HepG2 (cell line): Measurements from ENCODE around the gene C14orf93. TPM values are rescaled to one million over a fixed set of nuclear protein-coding genes. Genes with fewer than 3 reads are reported as not detected.
A peak's percentile ranks its signal among the peaks of the same experiment; 100 is the strongest.

Experiments used
- ARHGAP35 ChIP-seq: sonication (generic); formaldehyde crosslinking; IDR thresholded peaks from 2 replicates; pipeline ENCODE4 v1.9.0; 2022; ENCODE audit warnings: mild to moderate bottlenecking, inconsistent platforms, moderate library complexity, missing genetic modification reagents, borderline replicate concordance
- ATRX ChIP-seq: sonication (generic); formaldehyde crosslinking; IDR thresholded peaks from 2 replicates; pipeline ENCODE4 v1.4.0; 2020; ENCODE audit warnings: missing genetic modification reagents, borderline replicate concordance
- DZIP1 ChIP-seq: sonication (generic); formaldehyde crosslinking; IDR thresholded peaks from 2 replicates; pipeline ENCODE4 v1.5.0; 2020; ENCODE audit warnings: mild to moderate bottlenecking, missing genetic modification reagents
- NR2C2 ChIP-seq: sonication (generic); formaldehyde crosslinking; IDR thresholded peaks from 2 replicates; pipeline ENCODE4 v1.4.0; 2020; ENCODE audit warnings: missing genetic modification reagents, mild to moderate bottlenecking, moderate library complexity, borderline replicate concordance
- SMAD3 ChIP-seq: sonication (generic); formaldehyde crosslinking; IDR thresholded peaks from 2 replicates; pipeline ENCODE4 v1.4.0; 2020; ENCODE audit warnings: missing genetic modification reagents
- SRF ChIP-seq: IDR thresholded peaks from 2 replicates; pipeline ENCODE4 v1.6.1; 2011; ENCODE audit warnings: mild to moderate bottlenecking, low read depth, low read length, moderate library complexity
- ZNF557 ChIP-seq: sonication (generic); formaldehyde crosslinking; IDR thresholded peaks from 2 replicates; pipeline ENCODE4 v1.4.0; 2020; ENCODE audit warnings: missing genetic modification reagents
- ZNF570 ChIP-seq: sonication (generic); formaldehyde crosslinking; IDR thresholded peaks from 2 replicates; pipeline ENCODE4 v1.4.0; 2020; ENCODE audit warnings: mild to moderate bottlenecking, missing genetic modification reagents, borderline replicate concordance
- ZNF629 ChIP-seq: sonication (generic); formaldehyde crosslinking; conservative IDR thresholded peaks from 2 replicates; pipeline ENCODE4 v1.5.0; 2020; ENCODE audit warnings: missing genetic modification reagents
- ZSCAN9 ChIP-seq: IDR thresholded peaks from 2 replicates; pipeline ENCODE4 v1.6.1; 2016; ENCODE audit warnings: borderline replicate concordance
- polyA plus RNA-seq, 8 experiments: library from polyadenylated mRNA; depleted of rRNA in 3 of 8; stranded (reverse) in 7 of 8; unstranded in 1 of 8; fragments of >200 nt; fragmentation: Illumina TruSeq in 4 of 8; extraction: Trizol in 4 of 8; gene quantifications; 2 replicates each; pipeline versions ENCODE4 v1.2.1 to v1.2.3, GENCODE V29; 2011 to 2016; ENCODE audit warnings: low read depth in 4 of 8, missing spikeins in 1 of 8, mixed read lengths in 1 of 8; ENCODE audit not compliant: insufficient read depth in 1 of 8
- total RNA-seq, 5 experiments: library from RNA; depleted of rRNA; stranded (reverse); fragments of >200 nt; fragmentation: Illumina TruSeq; extraction: Trizol; gene quantifications; 2 replicates each; pipeline ENCODE4 v1.2.3, GENCODE V29; 2016; ENCODE audit warnings: low read depth in 1 of 5
- TF ChIP-seq, protein P1 (sequence below): sonication (generic); formaldehyde crosslinking; IDR thresholded peaks from 2 replicates; pipeline ENCODE4 v1.8.1; 2023; ENCODE audit warnings: mild to moderate bottlenecking, missing genetic modification reagents
- TF ChIP-seq, protein P2 (sequence below): sonication (generic); formaldehyde crosslinking; IDR thresholded peaks from 2 replicates; pipeline ENCODE4 v1.4.0; 2020; ENCODE audit warnings: mild to moderate bottlenecking, missing genetic modification reagents
- TF ChIP-seq, protein P3 (sequence below): sonication (generic); formaldehyde crosslinking; IDR thresholded peaks from 2 replicates; pipeline ENCODE4 v1.5.1; 2020; ENCODE audit warnings: mild to moderate bottlenecking, missing genetic modification reagents, borderline replicate concordance

Gene C14orf93
- total and polyA plus RNA-seq, 2 of the 13 experiments (the other 11 are each of a cell fraction or from before 2014, with no cell fraction given), result 11.4 to 22.5 TPM

DNA sequence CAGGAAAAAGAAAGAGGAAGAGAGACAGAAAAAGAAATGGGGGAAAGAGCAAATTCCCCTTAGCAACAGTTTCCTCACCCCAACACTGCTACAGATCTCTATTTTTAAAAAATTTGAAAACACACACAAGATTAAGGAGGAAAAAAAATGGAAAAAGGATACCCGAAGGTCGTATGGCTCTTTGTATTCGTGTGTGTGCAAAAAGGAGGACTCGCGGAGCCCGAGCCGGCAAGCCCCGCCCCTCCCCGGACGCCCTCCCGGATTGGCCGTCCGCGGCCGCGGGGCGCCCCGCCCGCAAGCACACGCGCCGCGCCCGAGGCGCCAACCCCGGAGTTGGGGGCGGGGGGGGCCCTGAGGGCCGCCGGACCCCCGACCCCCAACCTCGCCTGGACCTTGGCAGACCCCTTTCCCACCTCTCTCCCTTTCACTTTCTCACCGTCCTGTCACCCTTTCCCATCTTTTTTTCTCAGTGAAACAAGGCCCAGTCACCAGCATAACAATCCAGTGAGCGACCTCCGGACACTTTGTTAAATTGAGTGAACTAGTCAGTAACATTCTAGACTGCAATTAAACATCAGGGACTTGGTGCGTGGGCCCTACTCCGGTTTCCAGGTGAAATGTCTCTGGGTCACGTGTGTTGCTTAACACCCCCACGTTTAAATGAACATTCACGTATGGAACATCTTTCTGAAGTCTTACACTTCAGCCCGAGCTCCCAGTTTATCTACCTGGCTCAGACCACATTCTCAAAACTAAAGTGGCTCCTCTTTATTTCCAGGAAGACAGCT, at the start of gene C14orf93 (continued):
- TF ChIP-seq, protein P1, sequence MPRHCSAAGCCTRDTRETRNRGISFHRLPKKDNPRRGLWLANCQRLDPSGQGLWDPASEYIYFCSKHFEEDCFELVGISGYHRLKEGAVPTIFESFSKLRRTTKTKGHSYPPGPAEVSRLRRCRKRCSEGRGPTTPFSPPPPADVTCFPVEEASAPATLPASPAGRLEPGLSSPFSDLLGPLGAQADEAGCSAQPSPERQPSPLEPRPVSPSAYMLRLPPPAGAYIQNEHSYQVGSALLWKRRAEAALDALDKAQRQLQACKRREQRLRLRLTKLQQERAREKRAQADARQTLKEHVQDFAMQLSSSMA (CRISPR knock-in tag), result peak; percentile 76; the same call in 1 of the 2 replicates
- peak; percentile 47; the same call in 1 of the 2 replicates for TF ChIP-seq NR2C2 (CRISPR knock-in tag)
- no peak for TF ChIP-seq ZNF570 (CRISPR knock-in tag)
- TF ChIP-seq, protein P2, sequence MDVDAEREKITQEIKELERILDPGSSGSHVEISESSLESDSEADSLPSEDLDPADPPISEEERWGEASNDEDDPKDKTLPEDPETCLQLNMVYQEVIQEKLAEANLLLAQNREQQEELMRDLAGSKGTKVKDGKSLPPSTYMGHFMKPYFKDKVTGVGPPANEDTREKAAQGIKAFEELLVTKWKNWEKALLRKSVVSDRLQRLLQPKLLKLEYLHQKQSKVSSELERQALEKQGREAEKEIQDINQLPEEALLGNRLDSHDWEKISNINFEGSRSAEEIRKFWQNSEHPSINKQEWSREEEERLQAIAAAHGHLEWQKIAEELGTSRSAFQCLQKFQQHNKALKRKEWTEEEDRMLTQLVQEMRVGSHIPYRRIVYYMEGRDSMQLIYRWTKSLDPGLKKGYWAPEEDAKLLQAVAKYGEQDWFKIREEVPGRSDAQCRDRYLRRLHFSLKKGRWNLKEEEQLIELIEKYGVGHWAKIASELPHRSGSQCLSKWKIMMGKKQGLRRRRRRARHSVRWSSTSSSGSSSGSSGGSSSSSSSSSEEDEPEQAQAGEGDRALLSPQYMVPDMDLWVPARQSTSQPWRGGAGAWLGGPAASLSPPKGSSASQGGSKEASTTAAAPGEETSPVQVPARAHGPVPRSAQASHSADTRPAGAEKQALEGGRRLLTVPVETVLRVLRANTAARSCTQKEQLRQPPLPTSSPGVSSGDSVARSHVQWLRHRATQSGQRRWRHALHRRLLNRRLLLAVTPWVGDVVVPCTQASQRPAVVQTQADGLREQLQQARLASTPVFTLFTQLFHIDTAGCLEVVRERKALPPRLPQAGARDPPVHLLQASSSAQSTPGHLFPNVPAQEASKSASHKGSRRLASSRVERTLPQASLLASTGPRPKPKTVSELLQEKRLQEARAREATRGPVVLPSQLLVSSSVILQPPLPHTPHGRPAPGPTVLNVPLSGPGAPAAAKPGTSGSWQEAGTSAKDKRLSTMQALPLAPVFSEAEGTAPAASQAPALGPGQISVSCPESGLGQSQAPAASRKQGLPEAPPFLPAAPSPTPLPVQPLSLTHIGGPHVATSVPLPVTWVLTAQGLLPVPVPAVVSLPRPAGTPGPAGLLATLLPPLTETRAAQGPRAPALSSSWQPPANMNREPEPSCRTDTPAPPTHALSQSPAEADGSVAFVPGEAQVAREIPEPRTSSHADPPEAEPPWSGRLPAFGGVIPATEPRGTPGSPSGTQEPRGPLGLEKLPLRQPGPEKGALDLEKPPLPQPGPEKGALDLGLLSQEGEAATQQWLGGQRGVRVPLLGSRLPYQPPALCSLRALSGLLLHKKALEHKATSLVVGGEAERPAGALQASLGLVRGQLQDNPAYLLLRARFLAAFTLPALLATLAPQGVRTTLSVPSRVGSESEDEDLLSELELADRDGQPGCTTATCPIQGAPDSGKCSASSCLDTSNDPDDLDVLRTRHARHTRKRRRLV (CRISPR knock-in tag), result peak; percentile 73; the same call in 1 of the 2 replicates
- TF ChIP-seq ARHGAP35 (CRISPR knock-in tag), result no peak
- TF ChIP-seq, protein P3, sequence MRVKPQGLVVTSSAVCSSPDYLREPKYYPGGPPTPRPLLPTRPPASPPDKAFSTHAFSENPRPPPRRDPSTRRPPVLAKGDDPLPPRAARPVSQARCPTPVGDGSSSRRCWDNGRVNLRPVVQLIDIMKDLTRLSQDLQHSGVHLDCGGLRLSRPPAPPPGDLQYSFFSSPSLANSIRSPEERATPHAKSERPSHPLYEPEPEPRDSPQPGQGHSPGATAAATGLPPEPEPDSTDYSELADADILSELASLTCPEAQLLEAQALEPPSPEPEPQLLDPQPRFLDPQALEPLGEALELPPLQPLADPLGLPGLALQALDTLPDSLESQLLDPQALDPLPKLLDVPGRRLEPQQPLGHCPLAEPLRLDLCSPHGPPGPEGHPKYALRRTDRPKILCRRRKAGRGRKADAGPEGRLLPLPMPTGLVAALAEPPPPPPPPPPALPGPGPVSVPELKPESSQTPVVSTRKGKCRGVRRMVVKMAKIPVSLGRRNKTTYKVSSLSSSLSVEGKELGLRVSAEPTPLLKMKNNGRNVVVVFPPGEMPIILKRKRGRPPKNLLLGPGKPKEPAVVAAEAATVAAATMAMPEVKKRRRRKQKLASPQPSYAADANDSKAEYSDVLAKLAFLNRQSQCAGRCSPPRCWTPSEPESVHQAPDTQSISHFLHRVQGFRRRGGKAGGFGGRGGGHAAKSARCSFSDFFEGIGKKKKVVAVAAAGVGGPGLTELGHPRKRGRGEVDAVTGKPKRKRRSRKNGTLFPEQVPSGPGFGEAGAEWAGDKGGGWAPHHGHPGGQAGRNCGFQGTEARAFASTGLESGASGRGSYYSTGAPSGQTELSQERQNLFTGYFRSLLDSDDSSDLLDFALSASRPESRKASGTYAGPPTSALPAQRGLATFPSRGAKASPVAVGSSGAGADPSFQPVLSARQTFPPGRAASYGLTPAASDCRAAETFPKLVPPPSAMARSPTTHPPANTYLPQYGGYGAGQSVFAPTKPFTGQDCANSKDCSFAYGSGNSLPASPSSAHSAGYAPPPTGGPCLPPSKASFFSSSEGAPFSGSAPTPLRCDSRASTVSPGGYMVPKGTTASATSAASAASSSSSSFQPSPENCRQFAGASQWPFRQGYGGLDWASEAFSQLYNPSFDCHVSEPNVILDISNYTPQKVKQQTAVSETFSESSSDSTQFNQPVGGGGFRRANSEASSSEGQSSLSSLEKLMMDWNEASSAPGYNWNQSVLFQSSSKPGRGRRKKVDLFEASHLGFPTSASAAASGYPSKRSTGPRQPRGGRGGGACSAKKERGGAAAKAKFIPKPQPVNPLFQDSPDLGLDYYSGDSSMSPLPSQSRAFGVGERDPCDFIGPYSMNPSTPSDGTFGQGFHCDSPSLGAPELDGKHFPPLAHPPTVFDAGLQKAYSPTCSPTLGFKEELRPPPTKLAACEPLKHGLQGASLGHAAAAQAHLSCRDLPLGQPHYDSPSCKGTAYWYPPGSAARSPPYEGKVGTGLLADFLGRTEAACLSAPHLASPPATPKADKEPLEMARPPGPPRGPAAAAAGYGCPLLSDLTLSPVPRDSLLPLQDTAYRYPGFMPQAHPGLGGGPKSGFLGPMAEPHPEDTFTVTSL (CRISPR knock-in tag), result no peak; the same call in 1 of the 2 replicates
- TF ChIP-seq ZNF629, result no peak
- TF ChIP-seq SMAD3 (CRISPR knock-in tag), result no peak
- no peak for TF ChIP-seq DZIP1 (CRISPR knock-in tag)
- no peak for TF ChIP-seq ATRX (CRISPR knock-in tag)
- TF ChIP-seq ZSCAN9 (CRISPR knock-in tag), result peak; percentile 70
- TF ChIP-seq ZNF557, result 0 out of 2 replicates have a peak, but pooled peaks have one; percentile 40
- TF ChIP-seq SRF, result 0 out of 2 replicates have a peak, but pooled peaks have one; percentile 17
